ENCODE measurements around the gene ADAMTS9.

The ADAMTS9 gene

GRCh38 chr3:64650715-64651114 is 37.1 kb downstream of the ADAMTS9 start:
- no peak for DNase-seq

GRCh38 chr3:64650096-64650622 is 37.6 kb downstream of the ADAMTS9 start:
- no peak for DNase-seq

GRCh38 chr3:64648927-64649906 is 38.6 kb downstream of the ADAMTS9 start:
- DNase-seq = no peak

GRCh38 chr3:64647825-64648224 is 40.0 kb downstream of the ADAMTS9 start:
- no peak for DNase-seq

GRCh38 chr3:64645243-64645642 is 42.6 kb downstream of the ADAMTS9 start:
- DNase-seq = no peak

- no peak for DNase-seq
These were observed 43.3 kb downstream of the ADAMTS9 start for GRCh38 chr3:64644483-64644882.

- DNase-seq = no peak
These were observed 45.3 kb downstream of the ADAMTS9 start for GRCh38 chr3:64642327-64643151.

GRCh38 chr3:64638981-64639481 is 48.8 kb downstream of the ADAMTS9 start:
- no peak for DNase-seq

- DNase-seq = no peak
These were observed 49.3 kb downstream of the ADAMTS9 start for GRCh38 chr3:64638511-64638910.

- no peak for DNase-seq
These were observed 53.4 kb downstream of the ADAMTS9 start for GRCh38 chr3:64634417-64634816.

- DNase-seq = no peak
These were observed 55.8 kb downstream of the ADAMTS9 start for GRCh38 chr3:64631951-64632350.

GRCh38 chr3:64627471-64628321 is 60.1 kb downstream of the ADAMTS9 start:
- DNase-seq = no peak

GRCh38 chr3:64627042-64627441 is 60.8 kb downstream of the ADAMTS9 start:
- DNase-seq = no peak

- DNase-seq = no peak
These were observed 62.4 kb downstream of the ADAMTS9 start for GRCh38 chr3:64625381-64625780.

GRCh38 chr3:64623125-64623524 is 64.7 kb downstream of the ADAMTS9 start:
- DNase-seq = no peak

- no peak for DNase-seq
These were observed 65.9 kb downstream of the ADAMTS9 start for GRCh38 chr3:64621726-64622395.

- no peak for DNase-seq
These were observed 66.5 kb downstream of the ADAMTS9 start for GRCh38 chr3:64621275-64621674.

GRCh38 chr3:64620020-64620419 is 67.8 kb downstream of the ADAMTS9 start:
- DNase-seq = no peak

- no peak for DNase-seq
These were observed 68.6 kb downstream of the ADAMTS9 start for GRCh38 chr3:64619216-64619615.

GRCh38 chr3:64617610-64618009 is 70.2 kb downstream of the ADAMTS9 start:
- no peak for DNase-seq

GRCh38 chr3:64616953-64617352 is 70.8 kb downstream of the ADAMTS9 start:
- DNase-seq = no peak
